HG02981 (cell line): ENCODE results near the gene CAMK1G.

Source experiments
- ATAC-seq: cut with Tn5 transposase; IDR thresholded peaks from one replicate; pipeline ENCODE4 v1.9.1; 2021; ENCODE audit warnings: mild to moderate bottlenecking, moderate library complexity; ENCODE audit not compliant: unreplicated experiment

Gene CAMK1G

GRCh38 chr1:209633335-209633997 lies 50.0 kb downstream of the CAMK1G start:
- ATAC-seq = no peak

- ATAC-seq = no peak
Observed at GRCh38 chr1:209634005-209634737, 50.7 kb downstream of the CAMK1G start.

GRCh38 chr1:209635850-209636249 lies 52.3 kb downstream of the CAMK1G start:
- no peak for ATAC-seq

- no peak for ATAC-seq
Observed at GRCh38 chr1:209641832-209642172, 58.3 kb downstream of the CAMK1G start.

- no peak for ATAC-seq
Observed at GRCh38 chr1:209642816-209643215, 59.3 kb downstream of the CAMK1G start.

- no peak for ATAC-seq
Observed at GRCh38 chr1:209643285-209644020, 59.9 kb downstream of the CAMK1G start.

- no peak for ATAC-seq
Observed at GRCh38 chr1:209645574-209646452, 62.3 kb downstream of the CAMK1G start.

- ATAC-seq = no peak
Observed at GRCh38 chr1:209646558-209646957, 63.0 kb downstream of the CAMK1G start.

- ATAC-seq = no peak
Observed at GRCh38 chr1:209647156-209647555, 63.6 kb downstream of the CAMK1G start.

- ATAC-seq = no peak
Observed at GRCh38 chr1:209648346-209648745, 64.8 kb downstream of the CAMK1G start.

- no peak for ATAC-seq
Observed at GRCh38 chr1:209648931-209649776, 65.6 kb downstream of the CAMK1G start.

GRCh38 chr1:209650454-209650853 lies 66.9 kb downstream of the CAMK1G start:
- ATAC-seq = no peak

GRCh38 chr1:209651138-209651587 lies 67.6 kb downstream of the CAMK1G start:
- peak; percentile 71 for ATAC-seq

- ATAC-seq = no peak
Observed at GRCh38 chr1:209652121-209652735, 68.7 kb downstream of the CAMK1G start, which contains the start of gene LAMB3. Gene LAMB3 (minus strand): TSS chr1:209652425. CDS start chr1:209650944, 1,481 bp downstream.

- ATAC-seq = no peak
Observed at GRCh38 chr1:209652873-209653401, 69.4 kb downstream of the CAMK1G start.

GRCh38 chr1:209653915-209654351 lies 70.4 kb downstream of the CAMK1G start:
- ATAC-seq = peak; percentile 35

- ATAC-seq = no peak
Observed at GRCh38 chr1:209655411-209656231, 72.1 kb downstream of the CAMK1G start.
